Fibroblast of the aortic adventitia (primary cell): ENCODE data around the gene GPR3. TPM values are rescaled to one million over a fixed set of nuclear protein-coding genes. Genes with fewer than 3 reads are reported as not detected.

Source experiments
- DNase-seq: peaks from one replicate; pipeline ENCODE4 v3.0.0-alpha.2; 2010; ENCODE audit warnings: low read depth
- H3K4me3 ChIP-seq: 2 replicates; pipeline ENCODE4 v1.5.1; 2011; ENCODE audit warnings: low read depth, mild to moderate bottlenecking, control low read depth, low read length, moderate library complexity
- total RNA-seq: library from RNA; depleted of rRNA; stranded (reverse); fragments of >200 nt; gene quantifications from 2 replicates; pipeline ENCODE4 v1.2.3, GENCODE V29; 2012; ENCODE audit warnings: low replicate concordance
- TF ChIP-seq, protein P1 (sequence below): IDR thresholded peaks from 2 replicates; pipeline ENCODE4 v1.5.1; 2011; ENCODE audit warnings: mild to moderate bottlenecking, low read length, control low read depth, inconsistent platforms; ENCODE audit not compliant: insufficient read depth

GPR3 gene
- total RNA-seq, 1 donor, result 0.99 TPM

DNA sequence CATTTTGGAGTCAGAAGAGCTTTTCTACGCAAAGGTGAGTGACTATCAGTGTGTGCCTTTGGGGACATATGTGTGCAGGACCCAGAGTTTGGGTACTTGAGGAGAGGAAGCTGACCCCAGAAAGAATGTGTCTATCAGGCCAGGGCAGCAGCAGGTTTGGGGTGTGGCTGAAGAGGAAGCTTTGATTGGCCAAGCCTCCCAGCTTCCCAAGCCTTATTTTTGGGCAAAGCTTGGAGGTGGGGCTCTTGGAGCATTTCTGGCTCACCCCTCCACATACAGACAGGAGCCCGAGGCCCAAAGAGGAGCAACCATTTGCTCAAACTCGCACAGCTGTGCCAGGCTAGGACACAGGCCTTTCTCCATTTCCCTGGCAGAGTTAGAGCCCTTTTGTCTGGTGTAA, 4.7 kb downstream of the GPR3 start:
- no peak for DNase-seq
- TF ChIP-seq, protein P1, sequence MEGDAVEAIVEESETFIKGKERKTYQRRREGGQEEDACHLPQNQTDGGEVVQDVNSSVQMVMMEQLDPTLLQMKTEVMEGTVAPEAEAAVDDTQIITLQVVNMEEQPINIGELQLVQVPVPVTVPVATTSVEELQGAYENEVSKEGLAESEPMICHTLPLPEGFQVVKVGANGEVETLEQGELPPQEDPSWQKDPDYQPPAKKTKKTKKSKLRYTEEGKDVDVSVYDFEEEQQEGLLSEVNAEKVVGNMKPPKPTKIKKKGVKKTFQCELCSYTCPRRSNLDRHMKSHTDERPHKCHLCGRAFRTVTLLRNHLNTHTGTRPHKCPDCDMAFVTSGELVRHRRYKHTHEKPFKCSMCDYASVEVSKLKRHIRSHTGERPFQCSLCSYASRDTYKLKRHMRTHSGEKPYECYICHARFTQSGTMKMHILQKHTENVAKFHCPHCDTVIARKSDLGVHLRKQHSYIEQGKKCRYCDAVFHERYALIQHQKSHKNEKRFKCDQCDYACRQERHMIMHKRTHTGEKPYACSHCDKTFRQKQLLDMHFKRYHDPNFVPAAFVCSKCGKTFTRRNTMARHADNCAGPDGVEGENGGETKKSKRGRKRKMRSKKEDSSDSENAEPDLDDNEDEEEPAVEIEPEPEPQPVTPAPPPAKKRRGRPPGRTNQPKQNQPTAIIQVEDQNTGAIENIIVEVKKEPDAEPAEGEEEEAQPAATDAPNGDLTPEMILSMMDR, result no peak
- no peak overlapping the region for H3K4me3 ChIP-seq

DNA sequence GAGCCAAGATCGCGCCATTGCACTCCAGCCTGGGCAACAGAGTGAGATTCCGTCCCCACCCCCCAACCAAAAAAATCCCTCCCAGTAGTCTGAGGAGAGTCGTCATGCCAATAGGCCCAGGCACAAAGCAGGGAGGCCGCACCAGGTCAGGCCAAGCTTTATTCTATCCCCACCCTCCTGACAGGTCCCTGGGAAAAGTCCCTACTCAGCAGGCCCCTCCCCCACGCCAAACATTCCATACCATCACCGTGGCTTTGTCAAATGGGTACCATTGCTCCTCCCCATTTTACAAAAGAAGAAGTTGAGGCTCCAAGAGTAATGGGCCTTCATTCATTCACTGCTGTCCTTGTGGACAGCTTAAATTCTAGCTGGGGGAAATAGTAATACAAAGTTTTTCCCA, 5.3 kb downstream of the GPR3 start:
- H3K4me3 ChIP-seq, result no peak overlapping the region
- no peak for DNase-seq
- TF ChIP-seq, protein P1, result no peak

DNA sequence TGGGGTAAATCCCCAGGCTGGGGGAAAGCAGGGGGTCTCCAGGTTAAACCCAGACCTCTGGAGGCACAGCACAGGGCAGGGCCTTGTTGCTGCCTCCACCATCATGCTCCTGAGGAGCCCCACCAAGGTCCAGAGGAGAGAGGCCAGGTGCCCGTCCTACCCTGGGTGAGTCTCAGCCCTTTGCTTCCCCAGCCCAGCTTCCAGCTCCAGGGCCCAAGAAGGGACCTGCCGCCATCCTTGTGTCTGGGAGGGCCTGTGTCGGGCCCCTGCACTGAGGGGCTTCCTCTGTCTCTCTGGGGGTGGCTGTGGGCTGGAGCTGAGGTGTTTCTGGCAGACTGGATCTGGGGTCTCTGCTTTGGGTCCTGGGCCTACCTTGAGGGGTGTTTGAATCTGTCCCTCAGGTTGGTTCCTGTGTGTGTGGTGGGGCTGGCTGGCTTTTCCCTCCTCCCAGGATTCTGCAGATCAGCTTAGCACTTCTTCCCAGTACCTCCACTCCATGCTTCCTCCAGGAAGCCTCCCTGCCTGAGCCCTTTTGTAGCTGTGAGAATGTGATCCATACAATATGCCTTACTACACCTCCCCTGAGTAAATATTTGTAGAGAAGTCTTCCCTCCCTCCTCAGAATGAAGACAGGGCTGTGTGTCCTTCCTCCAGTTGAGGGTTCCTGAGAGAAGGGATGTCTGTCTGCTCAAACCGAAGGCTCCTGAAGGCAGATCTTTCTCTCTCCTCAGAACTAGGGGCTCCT, 6.2 kb downstream of the GPR3 start:
- TF ChIP-seq, protein P1, result no peak
- no peak overlapping the region for H3K4me3 ChIP-seq
- DNase-seq, result no peak

DNA sequence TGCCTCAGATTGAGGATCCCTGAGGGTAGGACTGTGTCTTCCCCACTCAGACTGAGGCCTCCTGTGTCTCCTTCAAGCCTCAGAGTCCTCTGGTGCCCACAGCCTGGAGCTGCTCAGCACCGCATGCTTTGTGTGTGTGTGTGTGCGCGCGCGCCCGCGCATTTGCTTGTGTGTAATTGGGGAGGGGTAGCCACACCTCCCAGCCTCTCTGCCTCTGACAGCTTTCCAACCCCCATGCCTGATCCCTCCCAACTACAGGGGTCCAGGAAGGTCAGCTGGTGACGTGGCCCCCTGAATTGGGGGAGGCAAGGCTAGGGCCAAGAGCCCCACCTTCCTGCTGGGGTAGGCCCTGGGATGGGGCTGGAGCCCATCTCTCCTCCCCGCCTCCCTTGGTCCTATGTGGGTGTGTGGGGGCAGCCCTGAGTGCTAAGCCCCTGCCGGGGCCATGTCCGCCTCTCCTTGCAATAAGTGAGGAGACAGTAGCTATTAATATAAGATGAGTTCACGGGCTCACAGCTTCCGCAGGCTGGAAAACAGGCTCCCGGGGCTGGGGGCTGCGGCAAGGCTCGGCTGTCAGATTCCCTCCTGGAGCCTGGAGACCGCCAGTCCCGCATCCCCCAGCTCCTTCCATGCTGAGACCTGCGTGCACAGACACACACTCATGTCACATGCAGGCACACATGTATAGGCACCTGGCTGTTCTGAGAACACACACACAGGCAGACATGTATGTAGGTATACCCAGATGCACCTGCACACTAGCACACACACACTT, 7.0 kb downstream of the GPR3 start:
- TF ChIP-seq, protein P1, result no peak
- no peak overlapping the region for H3K4me3 ChIP-seq
- DNase-seq, result no peak

DNA sequence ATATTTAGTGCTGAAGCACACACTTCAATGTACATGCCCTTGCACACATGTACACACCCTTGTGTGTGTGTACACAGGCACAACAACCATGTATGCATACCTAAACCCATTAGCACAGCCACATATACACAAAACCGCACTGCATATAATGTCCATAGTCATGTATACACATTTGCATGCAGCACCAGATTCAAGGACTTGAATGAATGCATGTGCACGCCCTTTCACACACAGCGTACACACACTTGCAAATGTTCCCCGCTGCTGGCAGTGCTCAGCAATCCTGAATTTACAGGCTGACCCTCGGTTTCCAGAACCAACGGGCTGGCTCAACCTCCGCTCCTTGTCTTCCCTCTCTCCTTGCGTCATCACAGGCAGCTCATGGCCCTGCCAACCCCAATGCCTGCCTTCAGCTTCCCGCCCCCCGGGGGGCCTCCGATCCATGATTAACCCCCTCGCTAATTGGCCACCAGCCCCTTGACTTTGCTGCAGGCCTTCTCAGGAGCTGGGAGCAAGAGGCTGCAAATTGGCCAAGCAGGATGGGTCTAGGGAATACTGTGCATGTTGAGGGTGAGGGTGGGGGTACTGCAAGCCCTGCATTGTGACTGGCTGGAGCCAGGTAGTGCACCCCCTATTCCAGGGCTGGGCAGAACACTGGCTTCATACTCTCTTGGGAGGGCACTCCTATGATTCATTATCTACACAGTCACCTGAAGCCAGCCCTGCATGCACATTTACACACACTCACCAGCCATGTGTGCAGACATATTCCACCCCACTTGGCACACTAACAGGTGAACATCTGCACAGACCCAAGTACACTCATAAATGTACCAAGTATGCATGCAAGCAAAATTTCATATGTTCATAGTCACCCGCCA, 7.9 kb downstream of the GPR3 start:
- peak; percentile 43 for DNase-seq
- no peak overlapping the region for H3K4me3 ChIP-seq
- TF ChIP-seq, protein P1, result no peak

DNA sequence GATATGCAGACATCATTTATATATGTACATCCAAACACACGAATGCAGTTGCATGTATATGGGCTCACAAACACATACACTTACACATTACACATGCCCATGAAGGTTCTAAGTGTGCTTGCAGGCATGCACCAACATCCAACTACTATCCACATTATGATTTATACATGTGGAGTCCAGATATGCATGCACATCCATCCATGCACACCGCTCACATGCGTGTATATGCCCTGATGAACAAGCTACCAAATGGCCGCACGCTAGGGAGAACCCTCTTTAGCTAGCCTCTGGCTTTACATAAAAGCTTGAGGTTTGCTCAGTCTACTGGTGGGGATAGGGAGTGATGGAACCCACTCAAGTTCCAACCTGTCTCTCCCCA, 8.5 kb downstream of the GPR3 start:
- TF ChIP-seq, protein P1, result no peak
- H3K4me3 ChIP-seq, result no peak overlapping the region
- DNase-seq, result no peak
